Mesenchymal stem cell (in vitro differentiated cells and primary cell): Measurements from ENCODE around the gene SLC16A13. TPM values are rescaled to one million over a fixed set of nuclear protein-coding genes. Genes with fewer than 3 reads are reported as not detected.

Experiments
- small RNA-seq: library from polyadenylated mRNA; stranded (forward); fragments of <200 nt; extraction: miRNeasy Mini kit (QIAGEN cat#:217004); gene quantifications from one replicate; pipeline ENCODE3, GENCODE V24; 2013; ENCODE audit warnings: low read depth

Gene SLC16A13

Small RNAs within 50 kb of the gene (small RNA-seq; reads per million reads assigned to genes)
- not detected for gene AC120057.1
